GM12878 (cell line): ENCODE data around the gene PPP1R7. TPM values are rescaled to one million over a fixed set of nuclear protein-coding genes. Genes with fewer than 3 reads are reported as not detected.

Experiments
- ATAC-seq: fragments of 200-7000 bp; cut with Tn5 transposase; 3 replicates; pipeline ENCODE4 v1.9.1; 2020; ENCODE audit warnings: mild to moderate bottlenecking, moderate library complexity
- BruUV-seq: library from RNA; stranded (reverse); fragments of 400-500 nt; replicated peaks from 2 replicates; lab custom pipeline; 2021; lab: Mats Ljungman, UMichigan
- CTCF ChIA-PET: fragments of 300-600 bp; sonication (Branson Sonifier 250); formaldehyde crosslinking; extraction: SDS; loops from one replicate; lab custom pipeline; 2021; ENCODE audit warnings: inconsistent platforms; lab: Yijun Ruan, JAX
- POLR2A ChIA-PET: fragments of 350-600 bp; formaldehyde crosslinking; extraction: SDS; loops from one replicate; lab custom pipeline; 2021; ENCODE audit warnings: inconsistent platforms; lab: Charles Lee
- RAD21 ChIA-PET: fragments of 300-600 bp; sonication (Branson Sonifier 250); formaldehyde crosslinking; loops from one replicate; lab custom pipeline; 2023; ENCODE audit warnings: antibody characterized with exemption; ENCODE audit not compliant: unreplicated experiment; lab: Charles Lee
- SMC1A ChIA-PET: fragments of 300-600 bp; sonication (Branson Sonifier 250); formaldehyde crosslinking; loops from one replicate; lab custom pipeline; 2023; ENCODE audit not compliant: unreplicated experiment, uncharacterized antibody; lab: Charles Lee
- DNase-seq: peaks from one replicate; pipeline ENCODE4 v3.0.0-alpha.2; 2011; ENCODE audit warnings: low read depth, low spot score
- FAIRE-seq: peaks from 3 replicates; lab custom pipeline; 2011; peaks lifted over from hg19 to GRCh38; lab: Jason Lieb, UNC
- H2AFZ ChIP-seq: 2 replicates; pipeline ENCODE4 v1.6.0; 2011; ENCODE audit warnings: low read depth, low read length, control low read depth; ENCODE audit not compliant: control insufficient read depth
- H3K27ac ChIP-seq: 2 replicates; pipeline ENCODE4 v1.5.1; 2011; ENCODE audit warnings: control low read depth; ENCODE audit not compliant: control insufficient read depth, insufficient read depth
- H3K27me3 ChIP-seq, 2 experiments: replicated peaks in 1 of 2; 2 replicates each; pipeline versions ENCODE4 v1.6.0 to v1.6.1; 2011; ENCODE audit warnings: low read length in 1 of 2; ENCODE audit not compliant: control insufficient read depth in 2 of 2, insufficient read depth in 2 of 2
- H3K36me3 ChIP-seq, 2 experiments: 2 replicates each; pipeline ENCODE4 v1.5.1; 2011; ENCODE audit warnings: low read length in 1 of 2; ENCODE audit not compliant: control insufficient read depth in 2 of 2, insufficient read depth in 2 of 2
- H3K4me1 ChIP-seq: 2 replicates; pipeline ENCODE4 v1.6.1; 2011; ENCODE audit warnings: mild to moderate bottlenecking, low read length, moderate library complexity, mixed read lengths; ENCODE audit not compliant: control insufficient read depth, insufficient read depth
- H3K4me2 ChIP-seq: 2 replicates; pipeline ENCODE4 v1.6.0; 2011; ENCODE audit warnings: control low read depth; ENCODE audit not compliant: control insufficient read depth, insufficient read depth
- H3K4me3 ChIP-seq: fragments of 200-600 bp; sonication (generic); 2 replicates; pipeline ENCODE4 v1.5.1; 2016
- H3K79me2 ChIP-seq: 2 replicates; pipeline ENCODE4 v1.6.0; 2011; ENCODE audit warnings: low read length; ENCODE audit not compliant: control insufficient read depth, insufficient read depth
- H3K9ac ChIP-seq: 2 replicates; pipeline ENCODE4 v1.8.0; 2011; ENCODE audit warnings: low read length, control low read depth, mixed read lengths; ENCODE audit not compliant: control insufficient read depth, insufficient read depth
- H3K9me3 ChIP-seq: replicated peaks from 3 replicates; pipeline ENCODE4 v1.5.1; 2011; ENCODE audit warnings: mild to moderate bottlenecking, low read length; ENCODE audit not compliant: control insufficient read depth, insufficient read depth
- H4K20me1 ChIP-seq: 2 replicates; pipeline ENCODE4 v1.6.0; 2011; ENCODE audit not compliant: control insufficient read depth, insufficient read depth
- E2F8 ChIP-seq: fragments of 450-650 bp; IDR thresholded peaks from 2 replicates; pipeline ENCODE4 v1.6.1; 2018; ENCODE audit warnings: mild to moderate bottlenecking, low read depth, moderate library complexity; ENCODE audit not compliant: partially characterized antibody
- E4F1 ChIP-seq: fragments of 450-650 bp; IDR thresholded peaks from 2 replicates; pipeline ENCODE4 v1.6.1; 2018; ENCODE audit warnings: borderline replicate concordance, mild to moderate bottlenecking; ENCODE audit not compliant: partially characterized antibody
- MEF2B ChIP-seq: fragments of 450-650 bp; IDR thresholded peaks from 2 replicates; pipeline ENCODE4 v1.6.1; 2018; ENCODE audit warnings: mild to moderate bottlenecking, moderate library complexity; ENCODE audit not compliant: partially characterized antibody, poor library complexity, severe bottlenecking
- MTA3 ChIP-seq: IDR thresholded peaks from 2 replicates; pipeline ENCODE4 v1.6.1; 2012; ENCODE audit warnings: low read length, inconsistent platforms, borderline replicate concordance
- NR2F1 ChIP-seq: fragments of 450-650 bp; conservative IDR thresholded peaks from 2 replicates; pipeline ENCODE4 v1.6.1; 2017; ENCODE audit warnings: mild to moderate bottlenecking
- POLR2A ChIP-seq: IDR thresholded peaks from 2 replicates; pipeline ENCODE4 v1.6.1; 2011; ENCODE audit warnings: low read depth, mild to moderate bottlenecking, low read length
- RFX5 ChIP-seq: IDR thresholded peaks from 2 replicates; pipeline ENCODE4 v1.6.1; 2011; ENCODE audit warnings: low read depth, low read length, improper control_type of control experiment
- WGBS: methylation state at CpG from one replicate; pipeline ENCODE4 v1.1.6; 2016; ENCODE audit warnings: low lambda C conversion rate; ENCODE audit not compliant: insufficient replicate concordance, insufficient coverage; ENCODE audit errors: missing lambda C conversion rate; 5-methylcytosine and 5-hydroxymethylcytosine counted together
- in situ Hi-C: fragments of 300-500 bp; cut with MboI; formaldehyde crosslinking; loops from 9 replicates; pipeline ENCODE4 v1.14.3; 2018; ENCODE audit warnings: mixed read lengths
- intact Hi-C: fragments of 100-400 bp; cut with micrococcal nuclease; formaldehyde crosslinking; loops from one replicate; pipeline ENCODE4 v1.14.2; 2022; ENCODE audit not compliant: unreplicated experiment
- polyA plus RNA-seq, 11 experiments: library from polyadenylated mRNA; depleted of rRNA in 4 of 11; unstranded in 6 of 11; stranded (reverse) in 5 of 11; fragments of >200 nt; fragmentation: Nextera tagmentation in 4 of 11; fragmentation: Illumina TruSeq in 1 of 11; extraction: Ambion mirVana in 4 of 11; extraction: Trizol in 1 of 11; gene quantifications; 1 replicate in 1 of 11; 2 replicates in 10 of 11; pipeline versions ENCODE4 v1.2.1 to v1.2.3, GENCODE V29; 2011 to 2016; ENCODE audit warnings: inconsistent platforms in 2 of 11, missing spikeins in 2 of 11, low read depth in 1 of 11
- total RNA-seq, 4 experiments: library from RNA; depleted of rRNA in 3 of 4; stranded (reverse); fragments of >200 nt in 3 of 4; fragmentation: Illumina TruSeq in 1 of 4; extraction: Trizol in 1 of 4; gene quantifications; 2 replicates each; pipeline versions ENCODE4 v1.2.1 to v1.2.3, GENCODE V29; 2013 to 2021

PPP1R7 gene
- total and polyA plus RNA-seq, 10 of the 15 experiments (the other 5 are each of a cell fraction or from before 2014, with no cell fraction given) = 78.5 to 174 (median 93.7) TPM

GRCh38 chr2:241229563-241230401, 79.5 kb downstream of the PPP1R7 start:
- Histone ChIP-seq H3K4me3 (no peak overlapping the region), H3K27ac (no peak overlapping the region), H3K4me1 (no peaks in the 10 kb centered on the region), H3K9me3 (no peaks in the 10 kb centered on the region), H3K36me3 (peaks cover 45 to 47% of the 10 kb centered on the region in 2 experiments), H3K27me3 (no peaks in the 10 kb centered on the region), H3K9ac (no peak overlapping the region), H2AFZ (no peak overlapping the region), H3K79me2 (no peaks in the 10 kb centered on the region), H3K4me2 (no peak overlapping the region), H4K20me1 (no peaks in the 10 kb centered on the region)
- intact Hi-C loops (no loop called here), in situ Hi-C loops (no loop called here)
- FAIRE-seq (no peak), DNase-seq (no peak), ATAC-seq (no peak)
- BruUV-seq = no TSS peak
- TF ChIP-seq POLR2A (0 out of 2 replicates have a peak, but pooled peaks have one; percentile 18), MTA3 (no peak), E2F8 (no peak), NR2F1 (no peak), MEF2B (no peak), RFX5 (no peak), E4F1 (no peak)
- ChIA-PET CTCF (interaction anchor here (0.9 kb wide), 1 partner anchor 162 kb away, joined by 3 read pairs; no protein-coding TSS in a partner anchor), POLR2A (no interaction called here), RAD21 (no interaction called here), SMC1A (no interaction called here)
- 91% methylated on average over 27 of the region's 29 CpGs for WGBS
